HEK293 (cell line): ENCODE measurements around the gene ASTN2.

Source experiments
- CTCF ChIP-seq: fragments of 450-650 bp; formaldehyde crosslinking; IDR thresholded peaks from 2 replicates; pipeline ENCODE4 v1.5.1; 2016; ENCODE audit warnings: missing biosample characterization, missing genetic modification characterization
- ZNF155 ChIP-seq: fragments of 450-650 bp; formaldehyde crosslinking; IDR thresholded peaks from 2 replicates; pipeline ENCODE4 v1.5.1; 2016; ENCODE audit warnings: missing biosample characterization, missing genetic modification characterization
- ZNF350 ChIP-seq: fragments of 450-650 bp; formaldehyde crosslinking; IDR thresholded peaks from 2 replicates; pipeline ENCODE4 v1.5.0; 2017; ENCODE audit warnings: missing biosample characterization, mild to moderate bottlenecking, missing genetic modification characterization
- ZNF639 ChIP-seq: fragments of 450-650 bp; formaldehyde crosslinking; IDR thresholded peaks from 2 replicates; pipeline ENCODE4 v1.5.1; 2016; ENCODE audit warnings: missing biosample characterization, missing genetic modification characterization

GRCh38 chr9:117189121-117189520, 225.7 kb downstream of the ASTN2 start:
- no peak for TF ChIP-seq ZNF350
- no peak for TF ChIP-seq CTCF (tag by site-specific recombination)
- TF ChIP-seq ZNF639 (tag by site-specific recombination), result no peak
- no peak for TF ChIP-seq ZNF155
